ENCODE data around the gene CHAMP1. TPM values are rescaled to one million over a fixed set of nuclear protein-coding genes. Genes with fewer than 3 reads are reported as not detected.

Gene CHAMP1
- polyA plus RNA-seq, 1 donor from 2014 or later, result 13.0 TPM

GRCh38 chr13:114282041-114282670 is 32.1 kb upstream of the CHAMP1 start:
- TF ChIP-seq MXI1 (conservative IDR thresholded peaks at IDR 0.05; ENCODE audit: poor library complexity, severe bottlenecking) (peak; percentile 79), SMC3 (conservative IDR thresholded peaks at IDR 0.05; ENCODE audit: poor library complexity) (peak; percentile 29), EP300 (conservative IDR thresholded peaks at IDR 0.05; ENCODE audit: poor library complexity, severe bottlenecking) (no peak), CTCF (IDR thresholded peaks at IDR 0.05; ENCODE audit: poor library complexity, severe bottlenecking) (no peak), POLR2AphosphoS5 (IDR thresholded peaks at IDR 0.05) (no peak), TAF1 (IDR thresholded peaks at IDR 0.05; ENCODE audit: low read depth) (no peak), RAD21 (conservative IDR thresholded peaks at IDR 0.05) (no peak)
- Histone ChIP-seq H3K36me3 (ENCODE audit: insufficient read depth, low read length) (no peaks in the 10 kb centered on the region), H3K27ac (ENCODE audit: low read length) (peak overlapping the region; percentile 97), H3K9me3 (ENCODE audit: low read length) (no peaks in the 10 kb centered on the region), H3K4me3 (ENCODE audit: low read length) (peak overlapping the region; percentile 95), H4K20me1 (ENCODE audit: insufficient read depth) (no peaks in the 10 kb centered on the region), H3K27me3 (ENCODE audit: insufficient read depth, low read depth, low read length) (no peaks in the 10 kb centered on the region), H3F3A (ENCODE audit: insufficient read depth, low read length, poor library complexity, severe bottlenecking) (peaks cover 10% of the 10 kb centered on the region), H3K4me2 (ENCODE audit: low read length) (peak overlapping the region; percentile 87), H3K9me2 (ENCODE audit: insufficient read depth, low read length) (no peaks in the 10 kb centered on the region), H3K9ac (ENCODE audit: low read length) (peak overlapping the region; percentile 91), H2AFZ (ENCODE audit: low read depth, low read length) (peak overlapping the region; percentile 61), H3K79me2 (replicated peaks; ENCODE audit: insufficient read depth, low read length) (peaks cover 25% of the 10 kb centered on the region)

- Histone ChIP-seq H4K20me1 (ENCODE audit: insufficient read depth) (no peaks in the 10 kb centered on the region), H3K27me3 (ENCODE audit: insufficient read depth, low read depth, low read length) (no peaks in the 10 kb centered on the region), H2AFZ (ENCODE audit: low read depth, low read length) (no peak overlapping the region), H3F3A (ENCODE audit: insufficient read depth, low read length, poor library complexity, severe bottlenecking) (peaks cover 10% of the 10 kb centered on the region), H3K79me2 (replicated peaks; ENCODE audit: insufficient read depth, low read length) (peaks cover 25% of the 10 kb centered on the region), H3K9me2 (ENCODE audit: insufficient read depth, low read length) (no peaks in the 10 kb centered on the region), H3K4me3 (ENCODE audit: low read length) (peak overlapping the region; percentile 95), H3K27ac (ENCODE audit: low read length) (no peak overlapping the region), H3K36me3 (ENCODE audit: insufficient read depth, low read length) (no peaks in the 10 kb centered on the region), H3K9me3 (ENCODE audit: low read length) (no peaks in the 10 kb centered on the region), H3K4me2 (ENCODE audit: low read length) (no peak overlapping the region), H3K9ac (ENCODE audit: low read length) (no peak overlapping the region)
- TF ChIP-seq REST (IDR thresholded peaks at IDR 0.05; ENCODE audit: borderline replicate concordance), result no peak
- no peak for TF ChIP-seq RAD21 (conservative IDR thresholded peaks at IDR 0.05)
- TF ChIP-seq MXI1 (conservative IDR thresholded peaks at IDR 0.05; ENCODE audit: poor library complexity, severe bottlenecking), result no peak
- no peak for TF ChIP-seq TAF1 (IDR thresholded peaks at IDR 0.05; ENCODE audit: low read depth)
- TF ChIP-seq CTCF (IDR thresholded peaks at IDR 0.05; ENCODE audit: poor library complexity, severe bottlenecking), result no peak
- TF ChIP-seq EZH2 (IDR thresholded peaks at IDR 0.05; ENCODE audit: borderline replicate concordance, insufficient read depth, low read length, poor library complexity, severe bottlenecking), result no peak
- TF ChIP-seq POLR2AphosphoS5 (IDR thresholded peaks at IDR 0.05), result no peak
- no peak for TF ChIP-seq EP300 (conservative IDR thresholded peaks at IDR 0.05; ENCODE audit: poor library complexity, severe bottlenecking)
- TF ChIP-seq SMC3 (conservative IDR thresholded peaks at IDR 0.05; ENCODE audit: poor library complexity), result no peak
Observed at GRCh38 chr13:114283576-114283975, 30.7 kb upstream of the CHAMP1 start.

All from neural cell (in vitro differentiated cells).